ENCODE results near the gene EPX.

Gene EPX

DNA sequence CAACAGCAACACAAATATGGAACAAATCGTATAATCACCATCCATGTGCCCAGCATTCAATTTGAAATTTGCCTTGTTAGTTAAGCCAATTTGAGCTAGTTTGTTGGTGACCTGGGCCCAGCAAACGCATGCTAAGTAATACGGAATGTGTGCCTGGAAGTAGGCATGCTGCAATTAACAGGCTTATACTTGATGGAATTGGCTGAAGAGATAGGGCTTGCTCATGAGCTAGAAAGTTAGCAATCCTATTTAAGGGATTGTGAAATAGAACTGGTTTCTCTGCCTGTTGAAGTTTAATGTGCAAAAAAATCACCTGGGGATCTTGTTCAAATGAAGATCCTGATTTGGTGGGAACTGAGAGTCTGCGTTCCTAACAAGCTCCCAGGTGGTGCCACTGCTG is 37.4 kb downstream of the EPX start:
- no peak for DNase-seq (ENCODE audit: low read depth)
- H3K4me3 ChIP-seq (ENCODE audit: control insufficient read depth, low read depth, low read length), result no peak overlapping the region
- TF ChIP-seq, protein P1, sequence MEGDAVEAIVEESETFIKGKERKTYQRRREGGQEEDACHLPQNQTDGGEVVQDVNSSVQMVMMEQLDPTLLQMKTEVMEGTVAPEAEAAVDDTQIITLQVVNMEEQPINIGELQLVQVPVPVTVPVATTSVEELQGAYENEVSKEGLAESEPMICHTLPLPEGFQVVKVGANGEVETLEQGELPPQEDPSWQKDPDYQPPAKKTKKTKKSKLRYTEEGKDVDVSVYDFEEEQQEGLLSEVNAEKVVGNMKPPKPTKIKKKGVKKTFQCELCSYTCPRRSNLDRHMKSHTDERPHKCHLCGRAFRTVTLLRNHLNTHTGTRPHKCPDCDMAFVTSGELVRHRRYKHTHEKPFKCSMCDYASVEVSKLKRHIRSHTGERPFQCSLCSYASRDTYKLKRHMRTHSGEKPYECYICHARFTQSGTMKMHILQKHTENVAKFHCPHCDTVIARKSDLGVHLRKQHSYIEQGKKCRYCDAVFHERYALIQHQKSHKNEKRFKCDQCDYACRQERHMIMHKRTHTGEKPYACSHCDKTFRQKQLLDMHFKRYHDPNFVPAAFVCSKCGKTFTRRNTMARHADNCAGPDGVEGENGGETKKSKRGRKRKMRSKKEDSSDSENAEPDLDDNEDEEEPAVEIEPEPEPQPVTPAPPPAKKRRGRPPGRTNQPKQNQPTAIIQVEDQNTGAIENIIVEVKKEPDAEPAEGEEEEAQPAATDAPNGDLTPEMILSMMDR (conservative IDR thresholded peaks at IDR 0.05; ENCODE audit: control insufficient read depth, insufficient read depth, low read depth, low read length), result no peak

DNA sequence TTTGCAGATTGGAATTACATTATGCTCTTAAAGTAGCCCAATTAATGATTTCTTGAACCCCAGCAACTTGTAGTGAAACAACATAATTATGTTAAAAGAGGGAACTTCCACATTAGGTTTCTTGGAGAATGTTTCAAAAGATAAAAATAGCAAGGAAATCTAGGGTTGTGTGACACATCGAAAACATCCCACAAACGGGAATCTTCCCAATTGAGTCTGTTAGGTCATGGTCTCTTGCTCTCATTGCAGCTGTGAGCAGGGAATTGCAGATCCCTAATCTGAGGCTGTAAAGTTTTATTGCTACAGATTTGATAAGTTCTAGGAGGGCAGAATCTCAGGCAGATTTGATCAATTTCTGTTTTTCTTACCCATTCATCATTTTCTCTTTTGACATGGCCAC is 39.1 kb downstream of the EPX start:
- H3K4me3 ChIP-seq (ENCODE audit: control insufficient read depth, low read depth, low read length), result no peak overlapping the region
- DNase-seq (ENCODE audit: low read depth), result peak; percentile 72
- TF ChIP-seq, protein P1 (conservative IDR thresholded peaks at IDR 0.05; ENCODE audit: control insufficient read depth, insufficient read depth, low read depth, low read length), result no peak

DNA sequence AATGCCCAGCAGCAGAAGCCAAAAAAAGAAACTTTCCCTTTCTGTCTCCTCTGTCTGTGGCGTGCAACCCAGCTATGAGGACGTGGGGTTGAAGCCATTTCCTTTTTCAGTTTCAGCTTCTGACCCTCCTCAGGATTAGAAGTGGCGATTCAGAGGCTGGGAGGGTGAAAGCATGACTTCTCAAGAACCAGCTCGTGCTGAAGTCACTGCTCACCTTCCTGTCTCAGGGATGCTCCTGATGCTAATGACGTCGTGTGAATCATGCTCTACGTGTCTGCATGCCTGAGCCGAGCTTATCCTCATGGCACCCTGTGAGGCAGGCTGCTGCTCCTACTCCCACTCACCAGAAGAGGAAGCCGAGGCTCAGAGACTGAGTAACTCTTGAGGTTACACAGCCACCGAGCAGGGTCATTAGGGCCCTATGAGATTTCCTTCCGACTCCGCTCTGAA is 40.2 kb downstream of the EPX start:
- DNase-seq (ENCODE audit: low read depth), result peak; percentile 94
- H3K4me3 ChIP-seq (ENCODE audit: control insufficient read depth, low read depth, low read length), result no peak overlapping the region
- TF ChIP-seq, protein P1 (conservative IDR thresholded peaks at IDR 0.05; ENCODE audit: control insufficient read depth, insufficient read depth, low read depth, low read length), result no peak

DNA sequence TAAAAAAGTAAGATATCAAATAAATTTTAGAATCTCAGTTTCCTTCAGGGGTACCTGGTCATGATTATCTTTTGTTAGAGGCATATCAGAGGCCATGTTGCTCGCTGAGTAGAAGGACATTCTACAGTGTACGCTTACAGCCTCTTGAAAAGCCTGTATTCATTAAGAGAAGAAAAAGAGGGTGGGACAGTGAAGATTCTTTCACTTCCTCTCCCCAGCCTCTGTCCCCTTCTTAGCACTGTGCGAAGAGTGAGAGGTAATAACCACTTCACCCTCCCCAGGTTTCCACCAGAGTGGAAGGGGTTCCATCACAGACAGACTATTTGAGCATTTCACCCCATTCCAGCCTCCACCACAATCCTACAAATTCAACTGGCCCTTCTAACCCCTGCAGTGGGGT is 41.0 kb downstream of the EPX start:
- no peak overlapping the region for H3K4me3 ChIP-seq (ENCODE audit: control insufficient read depth, low read depth, low read length)
- no peak for DNase-seq (ENCODE audit: low read depth)
- TF ChIP-seq, protein P1 (conservative IDR thresholded peaks at IDR 0.05; ENCODE audit: control insufficient read depth, insufficient read depth, low read depth, low read length), result no peak

DNA sequence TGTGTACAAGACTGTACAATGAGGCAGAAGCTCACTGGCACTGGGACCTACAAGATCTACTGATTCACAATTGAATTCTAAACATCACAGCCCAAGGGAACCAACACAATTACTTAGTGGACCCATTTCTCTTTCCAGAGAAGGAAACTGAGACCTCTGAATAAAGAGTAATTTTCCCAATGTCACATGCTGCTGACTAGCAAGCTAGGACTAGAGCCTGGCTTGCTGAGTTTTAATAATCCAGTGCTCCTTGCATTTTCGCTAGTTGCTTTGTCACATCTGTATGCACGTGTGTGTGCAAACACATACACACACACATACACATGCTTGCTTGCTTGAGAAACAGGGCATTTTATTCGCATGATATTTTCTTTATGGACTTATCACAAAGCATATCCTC is 42.0 kb downstream of the EPX start:
- no peak overlapping the region for H3K4me3 ChIP-seq (ENCODE audit: control insufficient read depth, low read depth, low read length)
- DNase-seq (ENCODE audit: low read depth), result no peak
- TF ChIP-seq, protein P1 (conservative IDR thresholded peaks at IDR 0.05; ENCODE audit: control insufficient read depth, insufficient read depth, low read depth, low read length), result no peak

DNA sequence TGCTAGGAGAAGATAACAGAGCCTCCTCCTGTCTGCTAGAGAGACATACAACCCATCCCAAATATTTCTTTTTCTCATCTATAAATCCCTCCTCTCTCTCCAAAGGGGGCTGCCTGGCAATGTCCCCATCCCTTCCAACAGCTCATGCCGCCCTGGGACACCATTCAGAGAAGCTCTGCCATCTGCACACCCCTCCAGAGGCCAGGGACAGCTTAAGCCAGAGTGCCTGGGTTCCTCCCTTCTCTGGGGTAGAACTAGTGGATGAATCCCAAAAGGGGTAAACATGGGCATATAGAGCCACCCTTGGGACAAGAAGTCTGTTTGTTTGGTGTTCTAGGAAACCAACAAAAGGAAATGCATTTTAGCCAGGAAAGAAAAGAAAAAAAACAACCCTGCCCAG is 43.3 kb downstream of the EPX start:
- DNase-seq (ENCODE audit: low read depth), result no peak
- H3K4me3 ChIP-seq (ENCODE audit: control insufficient read depth, low read depth, low read length), result no peak overlapping the region
- TF ChIP-seq, protein P1 (conservative IDR thresholded peaks at IDR 0.05; ENCODE audit: control insufficient read depth, insufficient read depth, low read depth, low read length), result no peak

DNA sequence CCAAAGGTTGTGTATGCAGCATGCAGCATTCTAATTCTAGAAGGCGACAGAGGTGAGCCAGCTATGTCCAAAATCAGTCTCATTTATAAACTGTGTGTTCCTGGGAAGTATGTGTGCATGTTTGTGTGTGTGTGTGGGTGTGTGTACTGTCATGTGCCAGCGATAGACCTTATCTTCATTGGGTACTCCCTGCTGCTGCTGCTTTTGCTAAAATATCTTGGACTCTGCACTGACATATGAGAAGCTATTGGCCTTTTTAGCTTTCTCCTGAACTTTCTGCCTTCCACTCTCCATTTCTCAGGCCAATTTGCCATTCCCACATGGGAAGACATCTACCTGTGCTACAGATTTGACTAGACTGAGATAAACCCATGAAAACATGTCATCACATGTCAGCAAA is 43.9 kb downstream of the EPX start:
- TF ChIP-seq, protein P1 (conservative IDR thresholded peaks at IDR 0.05; ENCODE audit: control insufficient read depth, insufficient read depth, low read depth, low read length), result no peak
- no peak for DNase-seq (ENCODE audit: low read depth)
- no peak overlapping the region for H3K4me3 ChIP-seq (ENCODE audit: control insufficient read depth, low read depth, low read length)

Data from fibroblast of mammary gland (primary cell).